ENCODE measurements around the gene ITM2C.
A peak's percentile ranks its signal among the peaks of the same experiment; 100 is the strongest.

Gene ITM2C

DNA sequence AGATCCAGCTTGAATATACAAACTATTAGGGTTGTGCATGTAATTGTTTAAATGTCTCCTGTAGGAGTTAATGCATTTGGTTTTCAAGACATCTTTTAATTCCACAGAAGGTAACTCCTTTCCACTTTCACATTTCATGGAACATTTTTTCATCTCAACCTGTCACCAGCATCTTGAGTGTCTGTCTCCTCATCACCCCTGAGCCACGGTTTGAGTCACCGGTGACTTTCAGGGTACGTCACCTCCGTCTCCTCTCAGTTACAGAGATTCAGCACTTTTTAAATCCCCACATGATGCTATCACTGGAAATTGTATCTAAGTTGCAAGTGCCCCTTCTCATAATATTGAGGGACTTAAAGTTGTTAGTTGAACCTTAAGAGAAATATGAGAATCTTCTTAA, 35.0 kb downstream of the ITM2C start:
- TF ChIP-seq SIN3A (IDR thresholded peaks at IDR 0.05; ENCODE audit: borderline replicate concordance, insufficient read depth, low read length), result no peak
- TF ChIP-seq FOXP2 (optimal IDR thresholded peaks at IDR 0.05; ENCODE audit: borderline replicate concordance, extremely low read depth, extremely low read length, insufficient read depth), result no peak
- TF ChIP-seq TAF1 (IDR thresholded peaks at IDR 0.05; ENCODE audit: borderline replicate concordance, insufficient read depth, low read length), result no peak
- TF ChIP-seq, protein P1, sequence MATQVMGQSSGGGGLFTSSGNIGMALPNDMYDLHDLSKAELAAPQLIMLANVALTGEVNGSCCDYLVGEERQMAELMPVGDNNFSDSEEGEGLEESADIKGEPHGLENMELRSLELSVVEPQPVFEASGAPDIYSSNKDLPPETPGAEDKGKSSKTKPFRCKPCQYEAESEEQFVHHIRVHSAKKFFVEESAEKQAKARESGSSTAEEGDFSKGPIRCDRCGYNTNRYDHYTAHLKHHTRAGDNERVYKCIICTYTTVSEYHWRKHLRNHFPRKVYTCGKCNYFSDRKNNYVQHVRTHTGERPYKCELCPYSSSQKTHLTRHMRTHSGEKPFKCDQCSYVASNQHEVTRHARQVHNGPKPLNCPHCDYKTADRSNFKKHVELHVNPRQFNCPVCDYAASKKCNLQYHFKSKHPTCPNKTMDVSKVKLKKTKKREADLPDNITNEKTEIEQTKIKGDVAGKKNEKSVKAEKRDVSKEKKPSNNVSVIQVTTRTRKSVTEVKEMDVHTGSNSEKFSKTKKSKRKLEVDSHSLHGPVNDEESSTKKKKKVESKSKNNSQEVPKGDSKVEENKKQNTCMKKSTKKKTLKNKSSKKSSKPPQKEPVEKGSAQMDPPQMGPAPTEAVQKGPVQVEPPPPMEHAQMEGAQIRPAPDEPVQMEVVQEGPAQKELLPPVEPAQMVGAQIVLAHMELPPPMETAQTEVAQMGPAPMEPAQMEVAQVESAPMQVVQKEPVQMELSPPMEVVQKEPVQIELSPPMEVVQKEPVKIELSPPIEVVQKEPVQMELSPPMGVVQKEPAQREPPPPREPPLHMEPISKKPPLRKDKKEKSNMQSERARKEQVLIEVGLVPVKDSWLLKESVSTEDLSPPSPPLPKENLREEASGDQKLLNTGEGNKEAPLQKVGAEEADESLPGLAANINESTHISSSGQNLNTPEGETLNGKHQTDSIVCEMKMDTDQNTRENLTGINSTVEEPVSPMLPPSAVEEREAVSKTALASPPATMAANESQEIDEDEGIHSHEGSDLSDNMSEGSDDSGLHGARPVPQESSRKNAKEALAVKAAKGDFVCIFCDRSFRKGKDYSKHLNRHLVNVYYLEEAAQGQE (IDR thresholded peaks at IDR 0.05; ENCODE audit: insufficient read depth in 1 of 2, low read depth in 2 of 2, low read length in 2 of 2), result no peak
- TF ChIP-seq POLR2AphosphoS5 (IDR thresholded peaks at IDR 0.05; ENCODE audit: low read depth, low read length), result no peak

DNA sequence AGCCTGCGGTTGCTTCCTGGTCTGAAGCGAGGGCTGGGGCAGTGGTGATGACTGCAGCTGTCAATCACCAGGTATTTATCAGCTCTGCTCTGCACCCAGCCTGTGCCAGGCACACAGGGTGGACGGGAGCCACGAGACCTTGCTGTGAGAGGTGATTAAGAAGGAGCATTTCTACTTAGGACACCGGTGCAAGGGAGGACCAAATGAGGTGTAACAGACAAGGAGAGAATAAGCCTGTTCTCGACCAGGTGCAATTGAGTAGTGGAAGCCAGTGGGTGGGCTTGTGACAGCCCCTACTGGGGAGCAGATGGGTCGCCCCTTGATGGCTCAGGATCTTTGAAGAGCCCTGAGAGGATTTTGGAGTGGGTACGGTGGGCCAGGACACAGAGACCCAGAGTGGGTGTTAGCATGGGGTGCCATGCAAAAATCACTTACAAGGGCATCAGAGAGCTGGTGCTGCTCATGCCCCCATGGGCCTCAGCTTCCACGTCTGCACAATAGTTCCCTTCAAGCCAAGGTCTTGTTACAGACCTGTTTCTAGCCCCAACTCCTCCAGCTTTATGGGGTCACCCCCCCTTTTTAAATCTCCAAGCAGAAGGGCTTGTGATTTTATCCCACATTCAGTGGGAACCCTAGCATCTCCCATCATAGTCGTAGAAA, 35.7 kb downstream of the ITM2C start:
- TF ChIP-seq TAF1 (IDR thresholded peaks at IDR 0.05; ENCODE audit: borderline replicate concordance, insufficient read depth, low read length), result no peak
- TF ChIP-seq, protein P1 (IDR thresholded peaks at IDR 0.05; ENCODE audit: insufficient read depth in 1 of 2, low read depth in 2 of 2, low read length in 2 of 2), result no peak
- no peak for TF ChIP-seq FOXP2 (optimal IDR thresholded peaks at IDR 0.05; ENCODE audit: borderline replicate concordance, extremely low read depth, extremely low read length, insufficient read depth)
- no peak for TF ChIP-seq POLR2AphosphoS5 (IDR thresholded peaks at IDR 0.05; ENCODE audit: low read depth, low read length)
- no peak for TF ChIP-seq SIN3A (IDR thresholded peaks at IDR 0.05; ENCODE audit: borderline replicate concordance, insufficient read depth, low read length)

DNA sequence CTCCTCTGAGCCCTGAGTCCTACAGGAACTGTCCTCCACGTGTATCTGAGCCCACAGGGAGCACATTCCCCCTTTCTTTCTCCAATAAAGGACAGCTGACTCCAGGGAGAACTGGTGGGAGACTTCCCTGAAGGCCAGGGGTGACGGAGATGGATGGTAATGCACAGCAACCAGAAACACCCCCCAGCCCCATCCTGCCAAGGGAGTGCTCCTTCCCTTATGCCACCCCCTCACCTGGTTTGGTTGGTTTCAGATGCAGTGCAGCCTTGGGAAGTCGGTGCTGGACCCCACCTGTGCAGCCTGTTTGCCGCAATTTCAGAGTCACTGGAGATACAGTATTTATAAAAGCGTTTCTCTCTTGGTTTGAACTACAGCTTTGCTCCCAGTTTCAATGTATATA, 36.3 kb downstream of the ITM2C start:
- TF ChIP-seq POLR2AphosphoS5 (IDR thresholded peaks at IDR 0.05; ENCODE audit: low read depth, low read length), result no peak
- TF ChIP-seq SIN3A (IDR thresholded peaks at IDR 0.05; ENCODE audit: borderline replicate concordance, insufficient read depth, low read length), result no peak
- TF ChIP-seq FOXP2 (optimal IDR thresholded peaks at IDR 0.05; ENCODE audit: borderline replicate concordance, extremely low read depth, extremely low read length, insufficient read depth), result no peak
- TF ChIP-seq TAF1 (IDR thresholded peaks at IDR 0.05; ENCODE audit: borderline replicate concordance, insufficient read depth, low read length), result no peak
- TF ChIP-seq, protein P1 (IDR thresholded peaks at IDR 0.05; ENCODE audit: insufficient read depth in 1 of 2, low read depth in 2 of 2, low read length in 2 of 2), result no peak

DNA sequence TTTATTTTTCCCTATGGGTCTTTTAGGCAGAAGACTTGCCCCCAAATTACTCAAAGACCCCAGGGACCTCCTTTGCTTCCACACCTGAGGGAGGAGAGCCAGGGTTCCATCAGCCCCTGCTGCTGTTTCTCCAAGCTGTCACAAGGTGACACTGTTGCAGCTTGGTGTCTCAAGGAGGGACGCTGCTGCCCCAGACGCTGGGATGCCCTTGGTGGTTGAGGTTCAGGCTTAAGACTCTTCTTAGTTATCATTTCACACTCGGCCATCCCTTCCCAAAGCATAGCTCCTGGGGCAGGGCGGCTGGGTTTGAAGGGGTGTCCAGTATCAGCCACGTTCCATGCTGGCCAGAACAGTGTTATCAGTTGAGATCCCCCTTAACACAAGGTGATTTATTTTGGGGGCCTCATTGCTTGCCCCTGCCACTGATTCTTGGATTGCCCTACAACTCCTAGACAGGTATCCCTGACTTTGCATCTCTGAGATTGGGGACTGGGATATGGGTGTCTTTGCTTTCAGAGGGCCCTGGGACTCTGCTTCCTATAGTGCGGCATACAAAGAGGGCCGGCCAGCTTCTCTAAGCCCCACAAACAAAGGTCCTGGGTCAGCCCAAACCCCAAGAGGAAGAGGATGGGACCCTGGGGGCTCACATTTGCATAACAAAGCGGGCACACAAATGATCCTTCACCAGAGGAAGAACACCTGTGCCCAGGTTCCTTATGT, 37.6 kb downstream of the ITM2C start:
- TF ChIP-seq FOXP2 (optimal IDR thresholded peaks at IDR 0.05; ENCODE audit: borderline replicate concordance, extremely low read depth, extremely low read length, insufficient read depth), result peak; percentile 25
- no peak for TF ChIP-seq POLR2AphosphoS5 (IDR thresholded peaks at IDR 0.05; ENCODE audit: low read depth, low read length)
- TF ChIP-seq, protein P1 (IDR thresholded peaks at IDR 0.05; ENCODE audit: insufficient read depth in 1 of 2, low read depth in 2 of 2, low read length in 2 of 2), result no peak
- TF ChIP-seq SIN3A (IDR thresholded peaks at IDR 0.05; ENCODE audit: borderline replicate concordance, insufficient read depth, low read length), result no peak

All from PFSK-1 (cell line).